ENCODE data around the gene PREP.

GRCh38 chr6:105384004-105384403, 18.9 kb downstream of the PREP start:
- TF ChIP-seq CTCF (IDR thresholded peaks at IDR 0.05; ENCODE audit: insufficient read depth, low read length), result no peak
- no peak for TF ChIP-seq REST (IDR thresholded peaks at IDR 0.05; ENCODE audit: insufficient replicate concordance, low read depth)
- TF ChIP-seq POLR2AphosphoS5 (IDR thresholded peaks at IDR 0.05; ENCODE audit: low read depth), result no peak
